CD4-positive, alpha-beta T cell (primary cell): ENCODE results near the gene WDPCP. TPM values are rescaled to one million over a fixed set of nuclear protein-coding genes. Genes with fewer than 3 reads are reported as not detected.

Source experiments
- ATAC-seq: fragments of 200-7000 bp; cut with Tn5 transposase; one replicate; pipeline ENCODE4 v1.10.0; 2022; ENCODE audit warnings: mild to moderate bottlenecking; ENCODE audit not compliant: poor library complexity
- CTCF ChIA-PET: fragments of 350-600 bp; sonication (Branson Sonifier 250); formaldehyde crosslinking; loops from one replicate; lab custom pipeline; 2021; ENCODE audit warnings: antibody characterized with exemption, inconsistent platforms; lab: Charles Lee
- POLR2A ChIA-PET: fragments of 350-600 bp; sonication (Branson Sonifier 250); formaldehyde crosslinking; loops from one replicate; lab custom pipeline; 2021; ENCODE audit warnings: antibody characterized with exemption, inconsistent platforms; lab: Charles Lee
- DNase-seq, 14 experiments: peaks; one replicate each; pipeline ENCODE4 v3.0.0-alpha.2; 2013 to 2020; ENCODE audit warnings: mixed read lengths in 2 of 14
- H3K27ac ChIP-seq, 2 donors: one replicate each; pipeline versions ENCODE4 v1.5.1 to v1.7.0; 2013; ENCODE audit warnings: low read length in 2 of 2, low read depth in 1 of 2, mild to moderate bottlenecking in 1 of 2
- H3K27me3 ChIP-seq, 2 experiments: 1 replicate in 1 of 2; 2 replicates in 1 of 2; pipeline versions ENCODE4 v1.6.1 to v1.7.0; 2013; ENCODE audit warnings: low read length in 2 of 2, control low read depth in 1 of 2, mild to moderate bottlenecking in 1 of 2, moderate library complexity in 1 of 2; ENCODE audit not compliant: insufficient read depth in 2 of 2, control insufficient read depth in 1 of 2
- H3K36me3 ChIP-seq: one replicate; pipeline ENCODE4 v1.6.1; 2013; ENCODE audit warnings: low read length, control low read depth; ENCODE audit not compliant: insufficient read depth
- H3K4me1 ChIP-seq: one replicate; pipeline ENCODE4 v1.6.1; 2013; ENCODE audit warnings: low read length, control low read depth; ENCODE audit not compliant: insufficient read depth
- H3K4me3 ChIP-seq: one replicate; pipeline ENCODE4 v1.5.1; 2013; ENCODE audit warnings: mild to moderate bottlenecking, low read length, moderate library complexity
- H3K9me3 ChIP-seq, 2 experiments: 1 replicate in 1 of 2; 2 replicates in 1 of 2; pipeline versions ENCODE4 v1.6.1 to v1.7.0; 2013; ENCODE audit warnings: low read length in 2 of 2, mild to moderate bottlenecking in 2 of 2, control low read depth in 1 of 2, moderate library complexity in 1 of 2; ENCODE audit not compliant: control insufficient read depth in 1 of 2, insufficient read depth in 1 of 2
- H3K27ac Mint-ChIP-seq: one replicate; pipeline ENCODE4 v1.8.0; 2020; ENCODE audit warnings: mixed read lengths
- H3K27me3 Mint-ChIP-seq: one replicate; pipeline ENCODE4 v1.8.0; 2021; ENCODE audit warnings: mixed read lengths
- H3K36me3 Mint-ChIP-seq: one replicate; pipeline ENCODE4 v1.8.0; 2021; ENCODE audit warnings: low read depth, mixed read lengths
- H3K4me1 Mint-ChIP-seq: one replicate; pipeline ENCODE4 v1.8.0; 2021; ENCODE audit warnings: low read depth, mixed read lengths
- H3K4me3 Mint-ChIP-seq: one replicate; pipeline ENCODE4 v1.8.0; 2020; ENCODE audit warnings: mild to moderate bottlenecking, mixed read lengths
- H3K9me3 Mint-ChIP-seq: one replicate; pipeline ENCODE4 v1.8.0; 2020; ENCODE audit warnings: mixed read lengths
- intact Hi-C, 2 experiments: fragments of 100-400 bp; cut with DNase I in 1 of 2; cut with micrococcal nuclease in 1 of 2; formaldehyde crosslinking; loops; one replicate each; pipeline versions ENCODE4 v1.15.1 to v1.9.0; 2023 to 2025; cut with DNase I, micrococcal nuclease
- total RNA-seq, 174 experiments: library from RNA in 2 of 174; stranded (reverse) in 2 of 174; gene quantifications; one replicate each; pipeline ENCODE4 v1.2.3 and lab custom pipeline; 2021 to 2026
- TF ChIP-seq, protein P1 (sequence below): fragments of 200-600 bp; IDR thresholded peaks from one replicate; pipeline ENCODE4 v1.8.0; 2022; ENCODE audit warnings: antibody characterized with exemption, mild to moderate bottlenecking

The WDPCP gene
- total RNA-seq, 2 experiments from 2014 or later = 8.7 to 9.9 TPM

DNA sequence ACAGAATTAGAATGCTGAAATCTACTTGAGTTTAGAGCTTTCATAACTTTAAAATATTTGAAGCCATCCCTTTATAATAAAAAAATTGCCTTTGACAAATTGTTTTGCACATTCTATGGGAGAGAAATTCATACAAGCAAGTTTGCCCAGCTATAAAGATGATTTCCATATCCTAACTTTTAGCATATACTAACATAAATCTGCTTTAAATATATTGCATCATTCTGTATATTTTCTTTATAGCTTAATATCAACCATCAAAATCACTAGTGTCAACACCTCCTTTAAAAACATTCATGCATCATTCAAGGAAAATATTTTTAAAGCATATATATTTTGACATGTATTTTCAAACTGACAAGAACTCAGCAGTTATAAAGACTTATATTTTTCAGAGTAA lies 49.9 kb downstream of the WDPCP start:
- ChIA-PET CTCF (no interaction called here), POLR2A (no interaction called here)
- H3K9me3 ChIP-seq = peaks cover 0 to 5% of the 10 kb centered on the region in 2 experiments
- H3K36me3 Mint-ChIP-seq = peaks cover 24% of the 10 kb centered on the region
- H3K4me3 ChIP-seq = no peak overlapping the region
- intact Hi-C loops = loop anchor here in 1 of 2 experiments (5.0 kb wide), 1 partner anchor 526 kb away; no protein-coding TSS in a partner anchor
- H3K4me1 Mint-ChIP-seq = no peaks in the 10 kb centered on the region
- no peaks in the 10 kb centered on the region for H3K27me3 ChIP-seq
- H3K9me3 Mint-ChIP-seq = peaks cover 9% of the 10 kb centered on the region
- H3K4me3 Mint-ChIP-seq = no peak overlapping the region
- no peaks in the 10 kb centered on the region for H3K36me3 ChIP-seq
- no peak for ATAC-seq
- H3K27ac ChIP-seq = no peak overlapping the region
- TF ChIP-seq, protein P1, sequence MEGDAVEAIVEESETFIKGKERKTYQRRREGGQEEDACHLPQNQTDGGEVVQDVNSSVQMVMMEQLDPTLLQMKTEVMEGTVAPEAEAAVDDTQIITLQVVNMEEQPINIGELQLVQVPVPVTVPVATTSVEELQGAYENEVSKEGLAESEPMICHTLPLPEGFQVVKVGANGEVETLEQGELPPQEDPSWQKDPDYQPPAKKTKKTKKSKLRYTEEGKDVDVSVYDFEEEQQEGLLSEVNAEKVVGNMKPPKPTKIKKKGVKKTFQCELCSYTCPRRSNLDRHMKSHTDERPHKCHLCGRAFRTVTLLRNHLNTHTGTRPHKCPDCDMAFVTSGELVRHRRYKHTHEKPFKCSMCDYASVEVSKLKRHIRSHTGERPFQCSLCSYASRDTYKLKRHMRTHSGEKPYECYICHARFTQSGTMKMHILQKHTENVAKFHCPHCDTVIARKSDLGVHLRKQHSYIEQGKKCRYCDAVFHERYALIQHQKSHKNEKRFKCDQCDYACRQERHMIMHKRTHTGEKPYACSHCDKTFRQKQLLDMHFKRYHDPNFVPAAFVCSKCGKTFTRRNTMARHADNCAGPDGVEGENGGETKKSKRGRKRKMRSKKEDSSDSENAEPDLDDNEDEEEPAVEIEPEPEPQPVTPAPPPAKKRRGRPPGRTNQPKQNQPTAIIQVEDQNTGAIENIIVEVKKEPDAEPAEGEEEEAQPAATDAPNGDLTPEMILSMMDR = no peak
- H3K27me3 Mint-ChIP-seq = no peaks in the 10 kb centered on the region
- DNase-seq = no peak
- H3K27ac Mint-ChIP-seq = no peak overlapping the region
- no peaks in the 10 kb centered on the region for H3K4me1 ChIP-seq

DNA sequence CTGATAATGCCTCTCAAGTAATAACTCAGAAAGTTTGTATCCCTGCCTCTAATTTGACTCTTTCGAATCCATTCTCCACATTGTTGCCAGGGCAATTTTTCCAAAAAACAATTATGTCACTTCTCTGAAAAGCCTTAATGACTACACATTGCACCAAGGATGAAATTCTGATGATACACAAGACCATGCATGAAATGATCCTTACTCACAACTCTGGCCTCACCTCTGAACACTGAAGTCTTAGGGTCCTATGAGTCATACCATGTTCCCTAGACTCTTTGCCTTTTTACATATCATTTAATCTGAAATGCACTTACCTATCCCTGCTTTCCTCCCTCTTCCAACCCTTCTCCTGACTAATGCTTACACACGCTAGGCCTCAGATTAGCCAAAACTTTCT lies 51.0 kb downstream of the WDPCP start:
- Mint-ChIP-seq H3K36me3 (peaks cover 35% of the 10 kb centered on the region), H3K9me3 (peaks cover 16% of the 10 kb centered on the region), H3K4me1 (no peaks in the 10 kb centered on the region), H3K27me3 (no peaks in the 10 kb centered on the region), H3K4me3 (no peak overlapping the region), H3K27ac (no peak overlapping the region)
- no peak for ATAC-seq
- Histone ChIP-seq H3K27me3 (no peaks in the 10 kb centered on the region), H3K4me3 (no peak overlapping the region), H3K36me3 (no peaks in the 10 kb centered on the region), H3K27ac (no peak overlapping the region), H3K4me1 (no peaks in the 10 kb centered on the region), H3K9me3 (peaks cover 0 to 5% of the 10 kb centered on the region in 2 experiments)
- intact Hi-C loops = loop anchor here in 1 of 2 experiments (5.0 kb wide), 1 partner anchor 525 kb away; no protein-coding TSS in a partner anchor
- no peak for DNase-seq
- CTCF ChIA-PET = no interaction called here
- TF ChIP-seq, protein P1 = no peak
- POLR2A ChIA-PET = no interaction called here

DNA sequence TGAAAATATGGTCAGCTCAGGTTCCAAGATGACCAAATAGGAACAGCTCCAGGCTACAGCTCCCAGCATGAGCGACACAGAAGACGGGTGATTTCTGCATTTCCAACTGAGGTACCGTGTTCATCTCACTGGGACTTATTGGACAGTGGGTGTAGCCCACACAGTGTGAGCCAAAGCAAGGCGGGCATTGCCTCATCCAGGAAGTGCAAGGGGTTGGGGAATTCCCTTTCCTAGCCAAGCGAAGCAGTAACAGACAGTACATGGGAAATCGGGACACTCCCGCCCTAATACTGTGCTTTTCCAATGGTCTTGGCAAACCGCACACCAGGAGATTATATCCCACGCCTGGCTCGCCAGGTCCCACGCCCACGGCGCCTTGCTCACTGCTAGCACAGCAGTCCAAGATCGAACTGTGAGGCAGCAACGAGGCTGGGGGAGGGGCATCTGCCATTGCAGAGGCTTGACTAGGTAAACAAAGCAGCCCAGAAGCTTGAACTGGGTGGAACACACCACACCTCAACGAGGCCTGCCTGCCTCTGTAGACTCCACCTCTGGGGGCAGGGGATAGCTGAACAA lies 57.5 kb downstream of the WDPCP start:
- H3K27ac ChIP-seq = no peak overlapping the region
- TF ChIP-seq, protein P1 = no peak
- CTCF ChIA-PET = no interaction called here
- intact Hi-C loops = no loop called here
- H3K27ac Mint-ChIP-seq = no peak overlapping the region
- H3K36me3 Mint-ChIP-seq = peaks cover 52% of the 10 kb centered on the region
- ATAC-seq (no peak), DNase-seq (no peak)
- H3K9me3 ChIP-seq = peaks cover 0 to 7% of the 10 kb centered on the region in 2 experiments
- H3K27me3 Mint-ChIP-seq = no peaks in the 10 kb centered on the region
- H3K9me3 Mint-ChIP-seq = peaks cover 16% of the 10 kb centered on the region
- no peaks in the 10 kb centered on the region for H3K36me3 ChIP-seq
- POLR2A ChIA-PET = no interaction called here
- no peaks in the 10 kb centered on the region for H3K4me1 Mint-ChIP-seq
- H3K4me3 Mint-ChIP-seq = no peak overlapping the region
- no peak overlapping the region for H3K4me3 ChIP-seq
- H3K27me3 ChIP-seq = no peaks in the 10 kb centered on the region
- no peaks in the 10 kb centered on the region for H3K4me1 ChIP-seq
